GM06990 (cell line): ENCODE results near the gene OVCH1.

Experiments used
- DNase-seq: peaks from one replicate; pipeline ENCODE4 v3.0.0-alpha.2; 2011; ENCODE audit not compliant: insufficient read length; ENCODE audit errors: extremely low read depth
- H3K27me3 ChIP-seq: replicated peaks from 2 replicates; pipeline ENCODE4 v1.6.0; 2011; ENCODE audit warnings: low read length; ENCODE audit not compliant: control insufficient read depth, insufficient read depth
- H3K36me3 ChIP-seq: 2 replicates; pipeline ENCODE4 v1.5.1; 2011; ENCODE audit warnings: low read length; ENCODE audit not compliant: control insufficient read depth, insufficient read depth
- H3K4me3 ChIP-seq: replicated peaks from 2 replicates; pipeline ENCODE4 v1.5.1; 2011; ENCODE audit warnings: low read depth, mild to moderate bottlenecking, control low read depth, low read length
- CTCF ChIP-seq: IDR thresholded peaks from 2 replicates; pipeline ENCODE4 v1.5.1; 2011; ENCODE audit warnings: low read length, control low read depth, mild to moderate bottlenecking, inconsistent platforms; ENCODE audit not compliant: insufficient read depth, poor library complexity, severe bottlenecking

Gene OVCH1

GRCh38 chr12:29528161-29528560 is 30.7 kb upstream of the OVCH1 start:
- Histone ChIP-seq H3K36me3 (no peaks in the 10 kb centered on the region), H3K27me3 (no peaks in the 10 kb centered on the region), H3K4me3 (no peak overlapping the region)
- DNase-seq, result no peak
- no peak for TF ChIP-seq CTCF

- no peak for TF ChIP-seq CTCF
- Histone ChIP-seq H3K27me3 (no peaks in the 10 kb centered on the region; the same call in 1 of the 2 replicates), H3K36me3 (no peaks in the 10 kb centered on the region), H3K4me3 (no peak overlapping the region)
- no peak for DNase-seq
These were observed 24.5 kb upstream of the OVCH1 start for GRCh38 chr12:29521951-29522350.

DNA sequence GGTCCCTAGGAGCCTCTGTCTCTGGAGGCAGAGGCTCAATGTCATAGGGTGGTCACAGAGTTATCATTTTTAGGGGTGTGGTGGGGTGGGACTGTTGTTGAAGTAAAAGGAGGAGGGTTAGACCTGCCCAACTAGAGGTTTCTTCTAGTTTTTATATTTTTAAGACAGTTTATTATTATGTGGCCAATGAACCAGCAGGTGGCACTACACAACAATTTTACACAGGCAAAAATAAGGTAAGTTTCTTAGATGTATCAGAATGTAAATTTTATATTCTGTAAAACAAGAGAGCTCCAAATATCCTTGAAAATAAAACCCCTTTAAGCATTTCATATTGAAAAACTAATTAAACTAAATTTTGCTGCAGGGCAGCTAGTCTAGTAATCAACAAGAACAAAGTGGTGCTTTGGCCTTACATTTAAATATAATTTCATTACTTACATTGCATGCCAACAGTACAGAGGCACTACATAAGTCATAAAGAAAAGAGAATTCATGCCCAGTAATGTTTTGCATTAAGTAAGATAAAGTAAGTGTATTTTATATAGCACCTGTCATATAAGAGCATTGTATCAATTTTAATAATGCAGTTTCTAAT is 22.2 kb upstream of the OVCH1 start:
- Histone ChIP-seq H3K4me3 (no peak overlapping the region), H3K36me3 (no peaks in the 10 kb centered on the region), H3K27me3 (no peaks in the 10 kb centered on the region; the same call in 1 of the 2 replicates)
- peak; percentile 45 for TF ChIP-seq CTCF
- no peak for DNase-seq

- DNase-seq, result no peak
- H3K27me3 ChIP-seq, result no peaks in the 10 kb centered on the region; the same call in 1 of the 2 replicates
- no peak for TF ChIP-seq CTCF
- no peak overlapping the region for H3K4me3 ChIP-seq
- no peaks in the 10 kb centered on the region for H3K36me3 ChIP-seq
These were observed 20.9 kb upstream of the OVCH1 start for GRCh38 chr12:29518407-29518806.

DNA sequence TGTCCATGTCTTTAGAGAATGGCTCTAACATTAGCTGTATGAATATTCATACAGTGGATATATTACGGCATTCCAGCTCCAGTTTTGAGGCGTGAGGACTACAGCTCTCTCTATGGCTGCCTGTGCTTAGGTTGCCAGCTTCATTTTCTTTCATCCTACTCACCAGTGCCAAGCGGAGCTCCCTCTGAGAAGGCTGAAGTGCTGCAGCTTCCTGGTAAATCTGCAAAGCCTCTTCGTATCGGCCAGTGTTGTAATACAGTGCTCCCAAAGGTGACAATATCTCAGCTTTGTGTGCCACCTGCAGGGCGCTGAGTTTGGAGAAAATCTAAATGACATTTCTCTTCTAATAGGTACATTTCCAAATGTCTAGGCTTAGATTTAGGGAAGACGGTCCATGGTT is 19.8 kb upstream of the OVCH1 start:
- TF ChIP-seq CTCF, result peak; percentile 9
- H3K36me3 ChIP-seq, result no peaks in the 10 kb centered on the region
- no peak for DNase-seq

GRCh38 chr12:29516431-29516875 is 19.0 kb upstream of the OVCH1 start:
- no peak for DNase-seq
- Histone ChIP-seq H3K4me3 (no peak overlapping the region), H3K27me3 (no peaks in the 10 kb centered on the region), H3K36me3 (no peaks in the 10 kb centered on the region)
- no peak for TF ChIP-seq CTCF

More for the DNA sequence above, 19.8 kb upstream of the OVCH1 start:
- no peaks in the 10 kb centered on the region for H3K27me3 ChIP-seq
- H3K4me3 ChIP-seq, result no peak overlapping the region
